Endodermal cell (in vitro differentiated cells): ENCODE results near the gene PDCD1. TPM values are rescaled to one million over a fixed set of nuclear protein-coding genes. Genes with fewer than 3 reads are reported as not detected.
A peak's percentile ranks its signal among the peaks of the same experiment; 100 is the strongest.

Experiments used
- DNase-seq: peaks from one replicate; pipeline ENCODE4 v3.0.0-alpha.2; 2017
- H3K27ac ChIP-seq: 2 replicates; pipeline ENCODE4 v1.5.1; 2013; ENCODE audit warnings: mild to moderate bottlenecking, low read depth, low read length, moderate library complexity
- H3K27me3 ChIP-seq: 2 replicates; pipeline ENCODE4 v1.6.1; 2013; ENCODE audit warnings: mild to moderate bottlenecking, low read length, moderate library complexity; ENCODE audit not compliant: insufficient read depth, control insufficient read depth, poor library complexity, severe bottlenecking
- H3K36me3 ChIP-seq: 2 replicates; pipeline ENCODE4 v1.7.0; 2013; ENCODE audit warnings: mild to moderate bottlenecking, low read length, moderate library complexity; ENCODE audit not compliant: control insufficient read depth, insufficient read depth
- H3K4me1 ChIP-seq: one replicate; pipeline ENCODE4 v1.7.0; 2013; ENCODE audit warnings: low read length; ENCODE audit not compliant: control insufficient read depth, insufficient read depth
- H3K4me3 ChIP-seq: 2 replicates; pipeline ENCODE4 v1.5.1; 2013; ENCODE audit warnings: mild to moderate bottlenecking, low read length, moderate library complexity
- H3K9ac ChIP-seq: 2 replicates; pipeline ENCODE4 v1.6.1; 2013; ENCODE audit warnings: mild to moderate bottlenecking, low read length, moderate library complexity; ENCODE audit not compliant: poor library complexity, severe bottlenecking; ENCODE audit errors: extremely low read depth
- H3K9me3 ChIP-seq: 2 replicates; pipeline ENCODE4 v1.6.1; 2013; ENCODE audit warnings: mild to moderate bottlenecking, low read length, moderate library complexity; ENCODE audit not compliant: control insufficient read depth
- H3K27ac Mint-ChIP-seq: 2 replicates; pipeline ENCODE4 v1.8.0; 2020; ENCODE audit warnings: mixed read lengths
- H3K27me3 Mint-ChIP-seq: 2 replicates; pipeline ENCODE4 v1.8.0; 2021; ENCODE audit warnings: mild to moderate bottlenecking, mixed read lengths; ENCODE audit not compliant: insufficient read depth
- H3K36me3 Mint-ChIP-seq: 2 replicates; pipeline ENCODE4 v1.8.0; 2020; ENCODE audit warnings: low read depth, mixed read lengths
- H3K4me1 Mint-ChIP-seq: 2 replicates; pipeline ENCODE4 v1.8.0; 2020; ENCODE audit warnings: mixed read lengths
- H3K4me3 Mint-ChIP-seq: 2 replicates; pipeline ENCODE4 v1.8.0; 2020; ENCODE audit warnings: mild to moderate bottlenecking, moderate library complexity, mixed read lengths
- H3K9me3 Mint-ChIP-seq: 2 replicates; pipeline ENCODE4 v1.8.0; 2020; ENCODE audit warnings: mild to moderate bottlenecking, mixed read lengths
- WGBS, 2 experiments: methylation state at CpG; one replicate each; pipeline versions ENCODE4 v1.1.5 to v1.1.7; 2013; ENCODE audit warnings: missing lambda C conversion rate in 2 of 2, mixed read lengths in 1 of 2; ENCODE audit not compliant: insufficient coverage in 1 of 2, insufficient read length in 1 of 2; 5-methylcytosine and 5-hydroxymethylcytosine counted together
- total RNA-seq, 2 donors: library from RNA; stranded (reverse); fragmentation: NEBNext Ultra II Directional in 1 of 2; extraction: Animal tissue kit (Norgen Biotek cat#: 25700) in 1 of 2; gene quantifications; 2 replicates in 1 of 2; 3 replicates in 1 of 2; pipeline ENCODE4 v1.2.1, GENCODE V29; 2021
- TF ChIP-seq, protein P1 (sequence below): fragments of 200-600 bp; sonication (generic); conservative IDR thresholded peaks from 2 replicates; pipeline ENCODE4 v1.5.0; 2021; ENCODE audit warnings: antibody characterized with exemption, mild to moderate bottlenecking

The PDCD1 gene
- total RNA-seq, 2 donors from 2014 or later = 0.20 TPM; not detected in 1

DNA sequence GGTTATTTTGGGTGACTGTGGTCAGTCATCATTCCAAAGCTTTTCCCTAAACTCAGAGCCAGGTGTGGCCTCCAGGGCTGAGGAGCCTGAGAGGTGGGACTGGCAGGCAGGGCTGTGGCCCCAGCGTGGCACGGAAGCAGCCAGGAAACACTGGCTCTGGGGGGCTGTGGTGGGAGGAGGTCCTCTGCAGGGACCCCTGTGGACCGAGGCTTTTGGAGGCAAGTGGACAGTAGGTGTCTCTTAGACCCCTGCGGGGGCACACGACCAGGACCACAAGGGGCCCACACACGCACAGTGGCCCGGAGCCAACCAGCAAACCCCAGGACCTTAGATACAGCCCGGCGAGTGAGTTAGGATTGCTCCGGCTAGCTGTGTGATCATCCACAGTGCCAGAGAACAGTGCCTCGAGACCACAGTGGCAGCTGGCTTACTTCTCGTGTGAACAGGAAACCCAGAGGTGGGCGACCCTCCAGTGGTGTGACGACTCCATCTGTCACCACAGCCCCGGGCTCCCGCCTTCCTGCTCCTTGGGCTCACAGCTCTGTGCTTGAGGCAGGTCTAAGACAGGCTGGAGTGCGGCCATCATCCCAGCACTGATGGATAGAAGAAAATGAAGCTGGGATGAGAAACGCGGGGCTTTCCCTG is 9.2 kb upstream of the PDCD1 start:
- Mint-ChIP-seq H3K36me3 (no peaks in the 10 kb centered on the region), H3K27ac (no peak overlapping the region), H3K9me3 (peaks cover 7% of the 10 kb centered on the region), H3K27me3 (no peaks in the 10 kb centered on the region), H3K4me1 (no peaks in the 10 kb centered on the region), H3K4me3 (no peak overlapping the region)
- WGBS, 2 experiments = 84 to 88% methylated on average over 14 to 19 of the region's 19 CpGs
- H3K4me1 ChIP-seq = no peaks in the 10 kb centered on the region
- H3K9ac ChIP-seq = no peak overlapping the region
- TF ChIP-seq, protein P1, sequence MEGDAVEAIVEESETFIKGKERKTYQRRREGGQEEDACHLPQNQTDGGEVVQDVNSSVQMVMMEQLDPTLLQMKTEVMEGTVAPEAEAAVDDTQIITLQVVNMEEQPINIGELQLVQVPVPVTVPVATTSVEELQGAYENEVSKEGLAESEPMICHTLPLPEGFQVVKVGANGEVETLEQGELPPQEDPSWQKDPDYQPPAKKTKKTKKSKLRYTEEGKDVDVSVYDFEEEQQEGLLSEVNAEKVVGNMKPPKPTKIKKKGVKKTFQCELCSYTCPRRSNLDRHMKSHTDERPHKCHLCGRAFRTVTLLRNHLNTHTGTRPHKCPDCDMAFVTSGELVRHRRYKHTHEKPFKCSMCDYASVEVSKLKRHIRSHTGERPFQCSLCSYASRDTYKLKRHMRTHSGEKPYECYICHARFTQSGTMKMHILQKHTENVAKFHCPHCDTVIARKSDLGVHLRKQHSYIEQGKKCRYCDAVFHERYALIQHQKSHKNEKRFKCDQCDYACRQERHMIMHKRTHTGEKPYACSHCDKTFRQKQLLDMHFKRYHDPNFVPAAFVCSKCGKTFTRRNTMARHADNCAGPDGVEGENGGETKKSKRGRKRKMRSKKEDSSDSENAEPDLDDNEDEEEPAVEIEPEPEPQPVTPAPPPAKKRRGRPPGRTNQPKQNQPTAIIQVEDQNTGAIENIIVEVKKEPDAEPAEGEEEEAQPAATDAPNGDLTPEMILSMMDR = no peak
- H3K9me3 ChIP-seq = peaks cover 12% of the 10 kb centered on the region
- no peak for DNase-seq
- no peak overlapping the region for H3K4me3 ChIP-seq
- no peak overlapping the region for H3K27ac ChIP-seq
- H3K27me3 ChIP-seq = peaks cover 6% of the 10 kb centered on the region
- H3K36me3 ChIP-seq = no peaks in the 10 kb centered on the region

DNA sequence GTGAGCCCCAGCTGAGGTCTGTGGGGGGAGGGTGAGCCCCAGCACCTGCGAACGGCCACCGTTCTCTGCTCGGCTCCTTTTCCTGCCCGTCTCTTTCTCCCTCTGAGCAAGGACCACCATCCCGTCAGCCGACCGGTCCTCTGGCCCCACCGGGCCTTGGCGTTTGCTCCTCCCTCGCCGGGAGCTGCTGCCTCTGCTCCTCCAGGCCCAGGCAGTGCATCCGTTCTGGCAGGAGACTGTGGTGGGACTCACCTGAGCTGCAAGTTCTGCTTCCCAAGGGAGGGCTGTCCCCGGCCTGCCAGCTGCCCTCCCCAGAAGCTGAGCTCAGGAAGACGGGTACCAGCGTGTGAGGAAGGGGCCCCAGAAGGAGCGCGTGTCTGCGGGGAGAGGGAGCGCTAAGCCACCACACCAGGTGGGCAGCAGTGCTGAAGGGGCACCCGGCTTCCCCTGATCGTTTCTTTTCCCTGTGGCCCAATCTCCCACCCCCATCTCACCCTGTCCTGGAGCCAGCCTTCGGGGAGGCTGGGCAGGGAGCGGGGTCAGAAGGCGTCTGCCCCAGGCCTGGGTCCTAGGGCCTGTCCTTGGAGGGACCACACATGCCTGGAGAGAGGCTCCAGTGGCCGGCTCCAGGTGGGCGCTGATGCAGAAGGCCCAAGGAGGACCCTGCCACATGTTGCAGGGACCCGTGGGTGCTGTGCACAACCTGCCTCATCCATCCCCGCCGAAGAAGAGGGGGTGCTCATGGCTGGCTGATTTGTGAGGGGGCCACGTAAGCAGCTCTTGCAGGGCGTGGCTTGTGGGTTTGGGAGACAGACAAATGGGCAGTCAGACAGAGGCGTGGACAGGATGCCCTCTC is 8.3 kb upstream of the PDCD1 start:
- H3K9me3 Mint-ChIP-seq = peaks cover 7% of the 10 kb centered on the region
- H3K4me1 ChIP-seq = no peaks in the 10 kb centered on the region
- peaks cover 12% of the 10 kb centered on the region for H3K9me3 ChIP-seq
- DNase-seq = no peak
- no peaks in the 10 kb centered on the region for H3K27me3 Mint-ChIP-seq
- no peak overlapping the region for H3K27ac ChIP-seq
- H3K36me3 ChIP-seq = no peaks in the 10 kb centered on the region
- peaks cover 6% of the 10 kb centered on the region for H3K27me3 ChIP-seq
- H3K4me1 Mint-ChIP-seq = no peaks in the 10 kb centered on the region
- no peak overlapping the region for H3K4me3 ChIP-seq
- no peak overlapping the region for H3K4me3 Mint-ChIP-seq
- no peaks in the 10 kb centered on the region for H3K36me3 Mint-ChIP-seq
- H3K9ac ChIP-seq = no peak overlapping the region
- no peak overlapping the region for H3K27ac Mint-ChIP-seq
- TF ChIP-seq, protein P1 = no peak
- 76 to 80% methylated on average over 27 to 33 of the region's 33 CpGs for WGBS, 2 experiments

DNA sequence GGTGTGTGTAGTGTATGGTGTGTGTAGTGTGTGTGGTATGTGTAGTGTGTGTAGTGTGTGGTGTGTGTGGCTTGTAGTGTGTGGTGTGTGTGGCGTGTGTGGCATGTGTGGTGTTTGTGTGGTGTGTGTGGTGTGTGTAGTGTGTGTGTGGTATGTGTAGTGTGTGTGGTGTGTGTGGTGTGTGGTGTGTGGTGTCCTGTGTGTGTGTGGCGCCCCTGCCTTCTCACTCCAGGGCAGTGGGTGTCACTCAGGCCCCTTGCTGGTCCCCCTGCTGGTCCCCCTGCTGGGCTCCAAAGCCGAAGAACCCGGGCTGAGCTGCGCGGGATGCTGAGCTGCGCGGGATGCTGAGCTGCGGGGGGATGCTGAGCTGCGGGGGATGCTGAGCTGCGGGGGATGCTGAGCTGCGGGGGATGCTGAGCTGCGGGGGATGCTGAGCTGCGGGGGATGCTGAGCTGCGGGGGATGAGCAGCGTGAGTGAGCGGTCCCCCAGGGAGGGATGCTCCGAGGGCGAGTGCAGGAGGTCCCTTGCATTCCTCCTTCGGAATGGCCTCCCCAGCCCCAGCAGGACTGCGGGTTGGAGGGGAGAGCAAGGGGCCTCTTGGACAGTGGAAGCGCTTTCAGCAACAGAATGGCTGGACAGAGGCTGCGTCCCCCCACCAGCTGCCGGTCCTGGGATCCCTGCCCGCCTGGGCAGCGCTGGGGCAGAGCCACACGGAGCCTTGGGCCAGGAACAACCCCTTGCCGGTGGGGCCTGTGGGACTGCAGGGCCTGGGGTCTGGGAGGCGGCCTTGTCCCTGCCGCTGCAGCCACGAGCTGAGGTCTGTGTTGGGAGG is 7.5 kb upstream of the PDCD1 start:
- H3K36me3 Mint-ChIP-seq = no peaks in the 10 kb centered on the region
- H3K27me3 ChIP-seq = peaks cover 6% of the 10 kb centered on the region
- no peaks in the 10 kb centered on the region for H3K36me3 ChIP-seq
- no peak overlapping the region for H3K9ac ChIP-seq
- TF ChIP-seq, protein P1 = no peak
- H3K27me3 Mint-ChIP-seq = no peaks in the 10 kb centered on the region
- H3K4me3 ChIP-seq = no peak overlapping the region
- 20 to 41% methylated on average over 3 to 30 of the region's 31 CpGs for WGBS, 2 experiments
- H3K4me1 ChIP-seq = no peaks in the 10 kb centered on the region
- H3K9me3 Mint-ChIP-seq = peaks cover 7% of the 10 kb centered on the region
- H3K4me1 Mint-ChIP-seq = no peaks in the 10 kb centered on the region
- H3K9me3 ChIP-seq = peaks cover 12% of the 10 kb centered on the region
- H3K27ac ChIP-seq = no peak overlapping the region
- H3K27ac Mint-ChIP-seq = no peak overlapping the region
- no peak overlapping the region for H3K4me3 Mint-ChIP-seq
- peak; percentile 83 for DNase-seq
